GM13976 (cell line): ENCODE measurements around the gene THRSP.
"Not testable (repeated sequence)": the region's sequence is repeated elsewhere in the genome, so short reads cannot be mapped to it uniquely, and the experiment has no call there.

Source experiments
- DNase-seq: peaks from one replicate; pipeline ENCODE4 v3.0.0; 2012; ENCODE audit warnings: low spot score
- CTCF ChIP-seq: IDR thresholded peaks from 2 replicates; pipeline ENCODE4 v1.5.1; 2012; ENCODE audit warnings: borderline replicate concordance, mild to moderate bottlenecking; ENCODE audit not compliant: insufficient read depth; ENCODE audit errors: extremely low read depth, missing control alignments, control extremely low read depth
- in situ Hi-C: fragments of 300-500 bp; cut with MboI; formaldehyde crosslinking; loops from one replicate; pipeline ENCODE4 v1.12.0; 2022; ENCODE audit warnings: low sequenced_read_pairs, mixed read lengths, inconsistent platforms; ENCODE audit not compliant: unreplicated experiment

THRSP gene

DNA sequence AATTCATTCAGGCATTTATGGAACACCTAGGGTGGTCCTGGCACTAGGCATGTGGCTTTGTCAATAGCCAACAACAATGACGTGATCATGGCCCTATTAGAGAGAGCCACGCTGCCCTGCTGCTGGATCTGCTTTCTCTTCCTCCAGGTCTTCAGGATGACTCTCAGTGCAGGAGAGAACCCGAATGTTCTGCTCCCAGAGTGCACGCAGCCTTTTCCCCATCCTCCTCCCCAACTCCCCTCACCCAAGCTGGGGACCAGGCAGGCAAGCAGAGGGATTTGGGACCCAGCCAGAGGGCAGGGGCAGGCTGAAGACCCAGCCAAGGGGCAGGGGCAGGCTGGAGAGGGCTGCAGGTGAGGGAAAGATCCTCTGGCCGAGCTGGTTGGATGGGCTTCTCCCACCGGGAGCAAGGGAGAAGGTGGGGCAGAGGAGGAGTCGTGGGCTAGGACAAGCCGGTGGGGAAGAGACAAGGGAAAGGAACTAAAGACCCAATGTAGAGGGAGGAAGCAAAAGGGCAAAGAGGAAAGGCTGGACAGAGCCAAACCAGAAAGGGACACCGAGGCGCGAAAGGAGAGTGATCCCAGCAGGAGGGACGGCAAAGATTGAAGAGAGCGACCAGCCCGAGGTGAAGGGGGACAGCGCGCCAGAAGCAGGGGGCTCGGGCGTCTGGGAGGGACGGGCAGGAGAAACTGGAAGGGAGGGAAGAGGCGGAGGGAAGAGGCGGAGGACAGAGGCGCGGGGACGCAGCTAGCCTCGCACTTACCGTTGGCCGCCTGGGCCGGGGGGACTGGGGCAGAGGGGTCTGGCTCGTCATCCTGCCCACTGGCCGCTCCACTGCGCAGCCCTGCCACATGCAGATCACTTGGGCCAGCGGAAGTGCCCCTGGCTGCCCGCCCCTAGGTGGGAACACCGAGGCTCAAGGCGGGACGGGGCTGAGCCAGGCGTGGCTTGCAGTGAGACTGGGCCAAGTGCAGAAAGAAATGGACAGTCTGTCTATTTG lies 41.0 kb upstream of the THRSP start, which contains the start of gene KCTD14:
TSS of gene KCTD14 (minus strand) at position 880 of the 1,000 bp plus-strand sequence. CDS start at position 853, 27 bp downstream.
- no peak for DNase-seq
- in situ Hi-C loops: no loop called here
- TF ChIP-seq CTCF: no peak

DNA sequence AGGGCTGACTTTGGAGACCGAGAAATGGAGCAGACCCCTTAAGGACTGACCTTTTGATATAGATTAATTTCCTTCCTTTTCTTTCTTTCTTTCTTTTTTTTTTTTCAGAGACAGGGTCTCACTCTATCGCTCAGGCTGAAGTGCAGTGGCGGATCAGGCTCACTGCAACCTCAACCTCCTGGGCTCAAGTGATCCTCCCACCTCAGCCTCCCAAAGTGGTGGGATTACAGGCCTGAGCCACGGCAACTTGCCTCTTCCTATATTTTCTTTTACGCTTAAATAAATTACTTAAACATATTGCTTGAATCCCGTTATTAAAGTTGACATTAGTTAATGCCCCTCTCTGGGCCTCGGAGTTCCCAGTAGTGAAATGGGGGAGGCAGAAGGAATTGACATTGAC lies 40.2 kb upstream of the THRSP start:
- TF ChIP-seq CTCF: no peak
- DNase-seq: no peak
- in situ Hi-C loops: no loop called here

GRCh38 chr11:78025378-78025777 lies 38.3 kb upstream of the THRSP start:
- in situ Hi-C loops: no loop called here
- TF ChIP-seq CTCF: no peak
- no peak for DNase-seq

DNA sequence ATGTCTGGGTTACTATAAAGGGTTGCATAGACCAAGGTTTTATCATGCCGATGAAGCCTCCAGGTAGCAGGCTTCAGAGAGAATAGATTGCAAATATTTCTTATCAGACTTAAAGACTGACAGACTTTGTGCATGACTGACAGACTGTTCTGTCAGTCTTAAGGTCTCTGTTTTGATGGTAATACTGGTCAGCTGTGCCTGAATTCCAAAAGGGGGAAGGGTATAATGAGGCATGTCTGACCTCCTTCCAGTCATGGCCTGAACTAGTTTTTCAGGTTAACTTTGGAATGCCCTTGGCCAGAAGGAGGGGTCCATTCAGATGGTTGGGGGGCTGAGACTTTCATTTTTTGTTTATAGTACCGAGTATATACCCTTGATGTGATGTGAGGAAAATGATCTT lies 35.9 kb upstream of the THRSP start:
- no peak for TF ChIP-seq CTCF
- no peak for DNase-seq
- in situ Hi-C loops: no loop called here

DNA sequence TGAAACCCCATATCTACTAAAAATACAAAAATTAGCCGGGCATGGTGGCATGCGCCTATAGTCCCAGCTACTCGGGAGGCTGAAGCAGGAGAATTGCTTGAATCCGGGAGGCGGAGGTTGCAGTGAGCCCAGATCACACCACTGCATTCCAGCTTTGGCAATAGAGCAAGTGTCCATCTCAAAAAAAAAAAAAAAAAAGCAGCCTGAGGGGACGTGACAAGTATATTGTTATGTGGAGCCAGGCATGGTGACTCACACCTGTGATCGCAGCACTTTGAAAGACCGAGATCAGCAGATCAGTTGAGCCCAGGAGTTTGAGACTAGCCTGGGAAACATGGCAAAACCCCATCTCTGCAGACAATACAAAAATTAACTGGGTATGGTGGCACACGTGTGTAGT lies 35.2 kb upstream of the THRSP start:
- in situ Hi-C loops, DNase-seq: not testable (repeated sequence)

- in situ Hi-C loops: no loop called here
- DNase-seq: no peak
- no peak for TF ChIP-seq CTCF
Observed at GRCh38 chr11:78030429-78031325, 33.0 kb upstream of the THRSP start.
